GM21526 (cell line): Measurements from ENCODE around the gene GPAT2.
"Not testable (repeated sequence)": the region's sequence is repeated elsewhere in the genome, so short reads cannot be mapped to it uniquely, and the experiment has no call there.

ENCODE experiments used
- ATAC-seq: cut with Tn5 transposase; IDR thresholded peaks from one replicate; pipeline ENCODE4 v1.9.1; 2021; ENCODE audit warnings: moderate library complexity; ENCODE audit not compliant: unreplicated experiment, low FRiP score

Gene GPAT2

GRCh38 chr2:95990884-95991283 is 43.8 kb downstream of the GPAT2 start:
- not testable (repeated sequence) for ATAC-seq
